ENCODE results near the gene SSR3. TPM values are rescaled to one million over a fixed set of nuclear protein-coding genes. Genes with fewer than 3 reads are reported as not detected.

The SSR3 gene
- total and polyA plus RNA-seq, 2 of the 8 experiments (the other 6 are each of a cell fraction or from before 2014, with no cell fraction given) = 92.7 to 208 TPM

DNA sequence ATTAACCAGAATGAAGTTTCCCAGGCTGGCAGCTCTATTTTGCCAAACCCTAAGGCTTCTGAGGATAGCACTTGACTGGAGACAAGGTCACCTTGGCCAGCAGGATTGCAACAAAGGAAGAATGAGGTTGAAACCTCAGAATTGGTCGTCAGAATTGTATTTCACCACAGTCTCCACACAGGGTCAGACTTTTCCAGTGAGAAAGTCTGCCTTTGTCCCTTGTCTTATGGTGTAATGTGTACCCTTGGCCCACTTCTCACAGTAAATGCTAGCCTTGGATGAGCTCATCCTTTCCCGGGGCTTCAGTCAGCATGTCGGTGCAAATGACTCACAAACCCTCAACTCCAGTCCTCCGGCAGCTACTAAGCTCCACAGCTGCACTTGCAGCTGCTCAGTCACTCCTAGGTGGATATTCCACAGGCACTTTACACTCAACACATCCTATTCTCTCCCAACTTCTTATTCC lies 19.7 kb downstream of the SSR3 start:
- Histone ChIP-seq H2BK20ac (ENCODE audit: low read length) (no peak overlapping the region), H3K4me3 (ENCODE audit: extremely low read depth in 1 of 4, insufficient read depth in 2 of 4, low read depth in 3 of 4, low read length in 4 of 4) (no peak overlapping the region), H3K27ac (ENCODE audit: low read depth, low read length) (no peak overlapping the region), H3K36me3 (ENCODE audit: control insufficient read depth in 2 of 4, insufficient read depth in 4 of 4, low read length in 3 of 4) (peaks cover 0 to 14% (median 5%) of the 10 kb centered on the region in 4 experiments; a peak in 4 of 8 replicates), H4K5ac (ENCODE audit: insufficient read length, low read depth, low read length) (no peak overlapping the region), H3K9ac (replicated peaks in 1 of 4; ENCODE audit: extremely low read depth in 1 of 4, low read depth in 3 of 4, low read length in 3 of 4) (no peak overlapping the region), H2BK15ac (ENCODE audit: low read length) (no peak overlapping the region), H3K18ac (ENCODE audit: extremely low read depth, low read length) (no peak overlapping the region), H4K20me1 (replicated peaks in 1 of 2; ENCODE audit: control insufficient read depth in 1 of 2, insufficient read depth in 2 of 2, low read length in 2 of 2) (no peaks in the 10 kb centered on the region), H2BK5ac (ENCODE audit: low read depth, low read length) (no peak overlapping the region), H2AFZ (ENCODE audit: low read length) (no peak overlapping the region), H3K79me2 (ENCODE audit: control insufficient read depth in 1 of 2, insufficient read depth in 2 of 2, low read length in 2 of 2) (no peaks in the 10 kb centered on the region), H3K56ac (replicated peaks; ENCODE audit: insufficient read length, low read depth, low read length) (no peak overlapping the region), H3K14ac (ENCODE audit: insufficient read length) (no peak overlapping the region), H3K4me2 (ENCODE audit: insufficient read depth in 1 of 2, low read depth in 2 of 2, low read length in 2 of 2) (no peak overlapping the region), H3K27me3 (replicated peaks in 1 of 4; ENCODE audit: control insufficient read depth in 3 of 4, extremely low read depth in 1 of 4, insufficient read depth in 3 of 4, low read length in 3 of 4) (no peaks in the 10 kb centered on the region), H3K4ac (replicated peaks; ENCODE audit: insufficient read length, low read depth, low read length) (no peak overlapping the region), H3K23ac (ENCODE audit: insufficient read length) (no peak overlapping the region), H2BK120ac (replicated peaks; ENCODE audit: low read depth, low read length) (no peak overlapping the region), H2AK5ac (ENCODE audit: low read depth, low read length) (no peak overlapping the region), H3K79me1 (ENCODE audit: low read depth, low read length) (no peaks in the 10 kb centered on the region; the same call in 1 of the 2 replicates), H2BK12ac (ENCODE audit: low read depth, low read length) (no peak overlapping the region), H4K91ac (replicated peaks; ENCODE audit: insufficient read length, low read length) (no peak overlapping the region), H4K8ac (ENCODE audit: extremely low read depth, insufficient read depth, low read length) (no peak overlapping the region), H3K4me1 (replicated peaks in 1 of 4; ENCODE audit: control insufficient read depth in 3 of 4, insufficient read depth in 4 of 4, low read length in 3 of 4) (peaks cover 0 to 3% (median under 1%) of the 10 kb centered on the region in 4 experiments; a peak in 3 of 7 replicates), H3K9me3 (ENCODE audit: insufficient read depth in 2 of 2, low read depth in 1 of 2, low read length in 1 of 2) (no peaks in the 10 kb centered on the region), H3K23me2 (ENCODE audit: low read depth, low read length) (no peaks in the 10 kb centered on the region)
- WGBS, 2 experiments (ENCODE audit: extremely low coverage in 1 of 2, insufficient coverage in 1 of 2, insufficient read length in 1 of 2, insufficient replicate concordance in 2 of 2, low coverage in 1 of 2, low lambda C conversion rate in 2 of 2, missing lambda C conversion rate in 1 of 2) = 81% methylated on average over 4 of the region's 4 CpGs; no CpG with 5 or more reads in 1 of the 2 experiments
- FAIRE-seq = no peak
- POLR2A ChIA-PET (ENCODE audit: partially characterized antibody) = interaction anchor here (0.6 to 3.5 kb wide), 8 partner anchors 10 to 331 kb away, joined by 3 to 11 read pairs (median 4); partner anchors contain the start of gene SSR3
- DNase-seq (ENCODE audit: low read depth in 1 of 2, low spot score in 2 of 2) = peak in 1 of 2 experiments; percentile 46
- CTCF ChIA-PET (ENCODE audit: partially characterized antibody) = interaction anchor here (0.6 to 1.5 kb wide), 18 partner anchors 9 to 580 kb away, joined by 3 to 9 read pairs (median 4); no protein-coding TSS in a partner anchor
- no peak for TF ChIP-seq TAF1 (IDR thresholded peaks at IDR 0.05; ENCODE audit: low read depth, low read length)
- peak; percentile 14 to 36; a peak in 3 of 4 replicates for TF ChIP-seq RAD21 (IDR thresholded peaks at IDR 0.05 in 1 of 2, conservative IDR thresholded peaks at IDR 0.05 in 1 of 2; ENCODE audit: low read depth in 2 of 2, low read length in 2 of 2)
